ENCODE data around the gene ABHD2.

GRCh38 chr15:89057506-89058133 is 30.6 kb upstream of the ABHD2 start:
- TF ChIP-seq EZH2 (IDR thresholded peaks at IDR 0.05; ENCODE audit: borderline replicate concordance, low read depth, low read length, severe bottlenecking) (no peak), POLR2AphosphoS5 (IDR thresholded peaks at IDR 0.05; ENCODE audit: insufficient read depth, low read depth, low read length) (no peak), POLR2A (IDR thresholded peaks at IDR 0.05; ENCODE audit: low read depth, low read length) (no peak), GATA2 (IDR thresholded peaks at IDR 0.05; ENCODE audit: insufficient read depth, insufficient read length, low read depth, low read length) (no peak)
- TF ChIP-seq, protein P1, sequence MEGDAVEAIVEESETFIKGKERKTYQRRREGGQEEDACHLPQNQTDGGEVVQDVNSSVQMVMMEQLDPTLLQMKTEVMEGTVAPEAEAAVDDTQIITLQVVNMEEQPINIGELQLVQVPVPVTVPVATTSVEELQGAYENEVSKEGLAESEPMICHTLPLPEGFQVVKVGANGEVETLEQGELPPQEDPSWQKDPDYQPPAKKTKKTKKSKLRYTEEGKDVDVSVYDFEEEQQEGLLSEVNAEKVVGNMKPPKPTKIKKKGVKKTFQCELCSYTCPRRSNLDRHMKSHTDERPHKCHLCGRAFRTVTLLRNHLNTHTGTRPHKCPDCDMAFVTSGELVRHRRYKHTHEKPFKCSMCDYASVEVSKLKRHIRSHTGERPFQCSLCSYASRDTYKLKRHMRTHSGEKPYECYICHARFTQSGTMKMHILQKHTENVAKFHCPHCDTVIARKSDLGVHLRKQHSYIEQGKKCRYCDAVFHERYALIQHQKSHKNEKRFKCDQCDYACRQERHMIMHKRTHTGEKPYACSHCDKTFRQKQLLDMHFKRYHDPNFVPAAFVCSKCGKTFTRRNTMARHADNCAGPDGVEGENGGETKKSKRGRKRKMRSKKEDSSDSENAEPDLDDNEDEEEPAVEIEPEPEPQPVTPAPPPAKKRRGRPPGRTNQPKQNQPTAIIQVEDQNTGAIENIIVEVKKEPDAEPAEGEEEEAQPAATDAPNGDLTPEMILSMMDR (IDR thresholded peaks at IDR 0.05; ENCODE audit: extremely low read depth in 1 of 2, insufficient read depth in 1 of 2, low read depth in 1 of 2, low read length in 2 of 2), result peak; percentile 95 to 99

All from endothelial cell of umbilical vein (primary cell).